NOMO-1 (cell line): ENCODE data around the gene SPOP.
"Not testable (repeated sequence)": the region's sequence is repeated elsewhere in the genome, so short reads cannot be mapped to it uniquely, and the experiment has no call there.

Source experiments
- DNase-seq, 2 experiments: peaks; one replicate each; lab custom pipeline; 2025; ENCODE audit not compliant: unreplicated experiment in 2 of 2; lab: John Stamatoyannopoulos, UW

SPOP gene

DNA sequence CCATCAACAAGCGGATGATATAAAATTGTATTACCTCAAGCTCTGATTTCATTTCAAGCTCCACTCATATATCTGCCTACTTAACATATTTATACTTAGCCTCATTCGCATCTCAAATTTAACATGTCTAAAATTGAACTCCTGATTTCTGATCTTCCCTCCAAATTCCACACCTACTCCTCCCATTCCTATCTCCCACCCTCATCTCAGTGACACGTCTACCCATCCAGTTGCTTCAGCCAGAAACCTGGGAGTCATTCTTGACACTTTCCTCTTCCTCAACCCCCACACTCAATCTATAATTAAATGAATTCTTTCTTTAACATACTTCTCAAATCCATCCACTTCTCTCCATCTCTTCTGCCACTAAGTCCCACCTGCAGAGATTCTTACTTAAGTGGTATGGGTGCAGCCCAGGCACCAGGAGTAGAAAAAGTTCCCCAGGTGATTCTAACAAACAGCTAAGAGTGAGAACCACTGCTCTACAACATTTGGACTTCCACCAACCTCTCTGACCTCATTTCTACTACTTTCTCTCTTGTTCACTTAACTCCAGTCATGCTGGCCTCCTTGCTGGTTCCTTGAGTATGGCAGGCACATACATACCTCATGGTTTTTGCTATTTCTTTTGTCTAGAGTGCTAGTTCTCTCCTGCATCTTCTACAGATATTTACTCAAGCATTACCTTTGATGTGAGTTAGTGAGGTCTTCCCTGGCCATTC, 18.1 kb downstream of the SPOP start:
- no peak for DNase-seq

DNA sequence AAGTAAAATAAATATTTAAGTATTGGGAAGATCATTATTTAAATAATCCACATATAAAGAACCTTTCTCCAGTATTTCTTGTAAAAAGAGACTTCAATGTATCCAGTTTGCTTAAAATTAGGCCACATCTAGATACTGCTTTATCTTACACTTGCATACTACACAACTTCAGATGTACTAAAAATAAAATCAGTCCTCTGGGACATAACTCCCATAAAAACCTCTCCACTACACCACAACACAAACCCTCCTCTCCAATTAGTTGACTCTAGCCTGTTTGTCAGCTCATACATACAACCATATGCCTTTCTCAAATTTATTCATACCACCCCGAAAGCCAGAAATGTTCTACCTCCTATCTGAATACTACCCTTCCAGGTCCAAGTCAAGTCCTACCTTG, 21.6 kb downstream of the SPOP start:
- DNase-seq = no peak

- no peak for DNase-seq
Observed at GRCh38 chr17:49647256-49647585, 30.7 kb downstream of the SPOP start.

GRCh38 chr17:49646391-49647255, 31.3 kb downstream of the SPOP start:
- DNase-seq = peak in 1 of 2 experiments; percentile 25

GRCh38 chr17:49646056-49646390, 31.9 kb downstream of the SPOP start:
- DNase-seq = not testable (repeated sequence)

GRCh38 chr17:49645654-49646053, 32.2 kb downstream of the SPOP start:
- DNase-seq = no peak

GRCh38 chr17:49640556-49640955, 37.3 kb downstream of the SPOP start:
- no peak for DNase-seq

- DNase-seq = no peak
Observed at GRCh38 chr17:49638818-49639217, 39.1 kb downstream of the SPOP start.

GRCh38 chr17:49637739-49638138, 40.2 kb downstream of the SPOP start:
- DNase-seq = no peak

GRCh38 chr17:49637050-49637449, 40.8 kb downstream of the SPOP start:
- DNase-seq = no peak

DNA sequence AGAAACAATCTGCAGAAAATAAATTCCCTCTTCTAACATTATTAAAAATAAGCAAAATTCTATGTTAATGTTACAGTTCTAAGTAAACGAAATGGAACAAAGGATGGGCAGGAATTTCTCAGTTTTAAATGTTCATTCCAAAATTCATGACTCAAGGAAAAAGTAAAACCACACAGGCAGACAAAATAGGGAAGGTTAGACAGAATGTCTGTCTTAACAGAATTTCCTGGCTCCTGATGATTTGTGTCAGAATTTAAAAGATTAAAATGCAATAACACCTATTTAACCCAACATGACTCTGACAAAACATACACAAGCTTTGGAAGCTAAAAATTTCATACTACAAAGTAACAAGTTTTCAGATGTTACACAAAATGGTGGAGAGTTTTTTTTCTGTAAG, 42.8 kb downstream of the SPOP start:
- no peak for DNase-seq

DNA sequence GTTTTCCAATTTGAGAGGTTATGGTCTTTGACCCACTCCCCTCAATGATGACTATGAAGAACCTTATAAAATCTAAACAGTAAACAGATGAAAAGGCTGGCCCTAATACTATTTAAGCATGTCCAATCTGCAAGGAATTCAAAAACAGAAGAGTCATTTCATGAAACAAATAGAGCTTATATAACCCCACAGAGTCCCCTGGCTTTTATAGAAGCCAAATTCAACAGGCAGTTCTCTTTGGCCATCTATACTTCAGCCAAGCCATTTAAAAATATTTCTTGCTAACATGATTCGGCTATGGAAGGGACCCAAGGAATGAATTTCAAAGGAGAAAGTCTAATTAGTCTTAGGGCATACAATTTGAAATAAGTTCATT, 43.4 kb downstream of the SPOP start:
- no peak for DNase-seq

- DNase-seq = no peak
Observed at GRCh38 chr17:49633762-49634484, 44.0 kb downstream of the SPOP start.

GRCh38 chr17:49633250-49633649, 44.6 kb downstream of the SPOP start:
- DNase-seq = no peak

- no peak for DNase-seq
Observed at GRCh38 chr17:49632201-49632600, 45.7 kb downstream of the SPOP start.

- DNase-seq = no peak
Observed at GRCh38 chr17:49631496-49631895, 46.4 kb downstream of the SPOP start.

GRCh38 chr17:49630113-49630900, 47.6 kb downstream of the SPOP start:
- DNase-seq = no peak

DNA sequence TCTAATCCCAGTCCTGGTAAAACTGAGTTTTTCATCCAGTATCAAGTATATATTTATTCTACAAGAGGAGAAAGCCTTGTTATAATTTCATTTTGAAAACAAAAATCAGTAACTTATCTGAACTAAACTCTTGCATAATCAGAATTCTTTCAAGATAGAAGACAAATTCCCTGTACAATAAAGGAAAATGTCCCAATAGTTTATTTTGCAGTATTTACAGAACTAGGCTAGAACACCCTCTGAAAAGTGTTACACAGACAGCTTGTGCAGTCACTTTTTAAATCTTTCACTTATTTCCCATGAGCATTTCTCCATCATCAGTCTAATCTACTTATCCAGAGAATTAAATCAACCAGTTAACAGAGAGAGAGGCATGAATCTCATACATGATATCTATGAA, 48.5 kb downstream of the SPOP start:
- DNase-seq = no peak

- no peak for DNase-seq
Observed at GRCh38 chr17:49624896-49625295, 53.0 kb downstream of the SPOP start.

GRCh38 chr17:49621946-49622529, 55.9 kb downstream of the SPOP start:
- no peak for DNase-seq

DNA sequence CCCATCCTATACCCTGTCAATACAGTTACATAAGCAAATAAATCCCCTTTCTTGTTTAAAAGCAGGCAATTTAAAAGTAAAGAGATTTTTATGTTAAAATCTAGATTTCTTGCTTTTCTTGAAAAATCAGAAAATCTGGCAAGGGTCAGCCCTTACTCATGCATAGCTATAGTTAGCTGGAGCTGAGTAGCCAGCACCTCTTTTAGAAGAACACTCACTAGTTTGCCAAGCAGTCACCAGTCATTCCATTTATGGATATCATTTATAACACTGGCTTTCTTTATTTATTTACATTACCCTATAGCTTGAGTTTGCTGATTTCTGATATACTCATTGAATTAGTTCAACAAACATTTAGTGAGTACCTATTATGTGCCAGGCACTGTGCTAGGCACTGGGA, 56.5 kb downstream of the SPOP start:
- DNase-seq = no peak
